HS-5 (cell line): ENCODE measurements around the gene BTNL8.
"Not testable (repeated sequence)": the region's sequence is repeated elsewhere in the genome, so short reads cannot be mapped to it uniquely, and the experiment has no call there.

ENCODE experiments used
- DNase-seq: peaks from one replicate; pipeline ENCODE4 v3.0.0-alpha.2; 2012; ENCODE audit warnings: low read depth

BTNL8 gene

GRCh38 chr5:180875860-180876426 is 23.0 kb upstream of the BTNL8 start:
- DNase-seq: no peak

GRCh38 chr5:180885845-180886529 is 13.0 kb upstream of the BTNL8 start:
- DNase-seq: not testable (repeated sequence)

DNA sequence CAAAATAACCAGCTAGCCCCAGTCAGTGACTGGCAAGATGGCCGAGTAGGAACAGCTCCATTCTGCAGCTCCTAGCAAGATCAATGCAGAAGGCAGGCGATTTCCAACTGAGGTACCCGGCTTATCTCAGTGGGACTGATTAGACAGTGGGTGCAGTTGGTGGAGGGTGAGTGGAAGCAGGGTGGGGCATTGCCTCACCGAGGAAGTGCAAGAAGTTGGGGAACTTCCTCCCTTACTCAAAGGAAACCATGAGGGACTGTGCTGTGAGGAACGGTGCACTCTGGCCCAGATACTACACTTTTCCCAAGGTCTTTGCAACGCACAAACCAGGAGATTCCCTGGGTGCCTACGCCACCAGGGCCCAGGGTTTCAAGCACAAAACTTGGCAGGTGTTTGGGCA is 9.6 kb upstream of the BTNL8 start:
- DNase-seq: no peak

- not testable (repeated sequence) for DNase-seq
Observed at GRCh38 chr5:180895330-180895729, 3.6 kb upstream of the BTNL8 start.

DNA sequence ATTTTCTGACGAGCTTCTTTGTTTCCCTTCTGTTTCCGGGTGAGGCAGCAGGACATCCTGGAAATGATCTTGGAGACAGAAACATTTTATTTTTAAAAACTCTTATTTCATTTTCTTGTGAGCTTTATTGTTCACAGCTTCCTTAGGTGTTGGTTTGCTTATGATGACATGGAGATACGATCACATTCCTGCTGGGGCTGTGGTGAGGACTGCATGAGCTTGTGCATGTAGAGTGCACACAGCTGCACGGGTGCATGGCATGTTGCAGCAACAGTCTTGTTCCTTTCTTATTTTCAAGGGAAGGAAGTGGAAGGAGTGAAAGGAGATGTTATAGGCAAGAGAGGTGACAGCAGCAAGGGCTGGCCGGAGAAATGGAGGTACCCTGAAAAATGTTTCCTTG is 1.2 kb downstream of the BTNL8 start:
- no peak for DNase-seq

GRCh38 chr5:180901319-180902009 is 2.5 kb downstream of the BTNL8 start:
- DNase-seq: no peak

- DNase-seq: no peak
Observed at GRCh38 chr5:180908400-180908799, 9.4 kb downstream of the BTNL8 start.

GRCh38 chr5:180908998-180909731 is 10.2 kb downstream of the BTNL8 start:
- DNase-seq: no peak

DNA sequence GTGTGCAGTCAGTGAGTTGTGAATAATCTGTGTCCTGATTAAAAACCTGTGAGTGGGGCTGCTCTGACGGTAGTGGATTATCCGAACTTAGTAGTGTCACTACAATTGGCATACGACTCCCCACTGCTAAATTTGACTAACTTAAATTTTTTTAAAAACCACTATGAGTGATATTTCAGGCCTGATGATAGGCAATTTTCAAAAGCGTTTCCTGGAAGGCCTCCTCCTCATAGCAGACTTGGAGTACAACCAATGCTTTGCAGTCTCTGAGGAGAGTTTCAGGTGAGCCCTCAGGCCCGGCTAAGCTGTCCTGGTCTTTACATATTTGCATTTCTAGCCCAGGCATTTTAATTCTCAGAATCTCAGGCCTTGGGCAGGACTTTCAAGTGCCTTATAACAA is 10.8 kb downstream of the BTNL8 start:
- no peak for DNase-seq

- no peak for DNase-seq
Observed at GRCh38 chr5:180910182-180910581, 11.2 kb downstream of the BTNL8 start.

- DNase-seq: no peak
Observed at GRCh38 chr5:180910735-180911134, 11.8 kb downstream of the BTNL8 start.

- no peak for DNase-seq
Observed at GRCh38 chr5:180914646-180915045, 15.7 kb downstream of the BTNL8 start.

DNA sequence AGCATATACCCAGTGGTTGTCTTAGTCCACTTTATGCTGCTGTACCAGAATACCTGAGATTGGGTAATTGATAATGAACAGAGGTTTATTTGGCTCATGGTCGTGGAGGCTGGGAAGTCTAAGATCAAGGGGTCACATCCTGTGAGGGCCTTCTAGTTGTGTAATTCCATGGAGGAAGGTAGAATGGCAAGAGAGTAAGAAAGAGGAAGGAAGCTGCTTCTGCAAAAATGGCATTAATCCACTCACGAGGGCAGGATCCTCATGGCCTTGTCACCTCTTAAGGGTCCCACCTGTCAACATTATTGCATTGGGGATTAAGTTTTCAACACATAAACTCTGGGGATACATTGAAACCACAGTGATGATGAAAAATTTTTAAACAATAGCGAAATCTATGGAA is 17.0 kb downstream of the BTNL8 start:
- DNase-seq: no peak

GRCh38 chr5:180918380-180918779 is 19.4 kb downstream of the BTNL8 start:
- DNase-seq: no peak

- DNase-seq: no peak
Observed at GRCh38 chr5:180920710-180921109, 21.8 kb downstream of the BTNL8 start.

GRCh38 chr5:180922932-180923331 is 24.0 kb downstream of the BTNL8 start:
- DNase-seq: no peak

- DNase-seq: no peak
Observed at GRCh38 chr5:180932660-180933059, 33.7 kb downstream of the BTNL8 start.

GRCh38 chr5:180935203-180935602 is 36.2 kb downstream of the BTNL8 start:
- DNase-seq: no peak

GRCh38 chr5:180938294-180938693 is 39.3 kb downstream of the BTNL8 start:
- DNase-seq: no peak

- peak; percentile 16 for DNase-seq
Observed at GRCh38 chr5:180950291-180950949, 51.5 kb downstream of the BTNL8 start.

DNA sequence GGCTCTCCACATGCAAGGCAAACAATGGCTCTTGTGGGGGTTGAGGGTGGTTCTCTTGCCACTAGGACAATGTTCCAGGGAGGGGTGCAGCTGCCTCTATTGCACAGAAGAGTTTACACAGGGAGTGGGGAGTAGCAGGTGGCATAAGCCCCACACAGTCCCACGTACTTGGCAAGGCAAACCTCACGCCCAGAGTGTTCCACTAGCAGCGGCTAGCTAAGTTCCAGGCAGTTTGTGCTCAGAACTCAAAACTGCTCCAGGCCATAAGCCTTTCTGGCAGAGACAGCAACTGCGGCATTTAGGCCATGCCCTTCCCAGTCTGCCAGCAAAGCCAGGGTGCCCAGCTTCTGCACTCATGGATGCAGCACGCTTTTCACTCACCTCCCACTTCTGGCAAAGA is 60.7 kb downstream of the BTNL8 start:
- DNase-seq: no peak

GRCh38 chr5:180960209-180960608 is 61.2 kb downstream of the BTNL8 start:
- DNase-seq: no peak
